Suprapubic skin (tissue), 4 donors: ENCODE data around the gene THUMPD1. TPM values are rescaled to one million over a fixed set of nuclear protein-coding genes. Genes with fewer than 3 reads are reported as not detected.

ENCODE experiments used
- DNase-seq, 2 donors: peaks; one replicate each; pipeline ENCODE4 v3.0.0-alpha.2; 2019; ENCODE audit warnings: low spot score in 2 of 2
- H3K27ac ChIP-seq: fragments of 200-600 bp; sonication (generic); one replicate; pipeline ENCODE4 v1.5.1; 2019
- H3K27me3 ChIP-seq: fragments of 200-600 bp; sonication (generic); one replicate; pipeline ENCODE4 v1.5.1; 2019
- H3K36me3 ChIP-seq: fragments of 200-600 bp; sonication (generic); one replicate; pipeline ENCODE4 v1.5.1; 2019
- H3K4me1 ChIP-seq: fragments of 200-600 bp; sonication (generic); one replicate; pipeline ENCODE4 v1.5.1; 2019
- H3K4me3 ChIP-seq: fragments of 200-600 bp; sonication (generic); one replicate; pipeline ENCODE4 v1.5.1; 2019; ENCODE audit warnings: mild to moderate bottlenecking
- H3K9me3 ChIP-seq: fragments of 200-600 bp; sonication (generic); one replicate; pipeline ENCODE4 v1.5.1; 2019
- EP300 ChIP-seq: sonication (generic); formaldehyde crosslinking; IDR thresholded peaks from one replicate; pipeline ENCODE4 v1.6.1; 2017; ENCODE audit warnings: antibody characterized with exemption
- POLR2A ChIP-seq, 2 donors: fragments of 450-650 bp; IDR thresholded peaks; one replicate each; pipeline ENCODE4 v1.6.1; 2017; ENCODE audit warnings: antibody characterized with exemption in 2 of 2, mild to moderate bottlenecking in 2 of 2, moderate library complexity in 2 of 2
- POLR2AphosphoS5 ChIP-seq, 3 donors: sonication (generic); formaldehyde crosslinking; IDR thresholded peaks; one replicate each; pipeline ENCODE4 v1.6.1; 2017; ENCODE audit warnings: antibody characterized with exemption in 3 of 3
- WGBS: methylation state at CpG from one replicate; pipeline ENCODE4 v1.1.5; 2018; 5-methylcytosine and 5-hydroxymethylcytosine counted together
- total RNA-seq, 4 donors: library from RNA; depleted of rRNA; stranded (reverse); fragments of >200 nt; gene quantifications; one replicate each; pipeline ENCODE4 v1.1.0, GENCODE V29; 2016
- TF ChIP-seq, protein P1 (sequence below), 2 donors: fragments of 200-600 bp in 1 of 2; fragments of 450-650 bp in 1 of 2; sonication (generic) in 1 of 2; IDR thresholded peaks; one replicate each; pipeline ENCODE4 v1.5.1; 2016 to 2019; ENCODE audit warnings: antibody characterized with exemption in 2 of 2, mild to moderate bottlenecking in 1 of 2, moderate library complexity in 1 of 2

The THUMPD1 gene
- total RNA-seq, 4 donors from 2014 or later: 63.4 to 71.9 (median 64.1) TPM

DNA sequence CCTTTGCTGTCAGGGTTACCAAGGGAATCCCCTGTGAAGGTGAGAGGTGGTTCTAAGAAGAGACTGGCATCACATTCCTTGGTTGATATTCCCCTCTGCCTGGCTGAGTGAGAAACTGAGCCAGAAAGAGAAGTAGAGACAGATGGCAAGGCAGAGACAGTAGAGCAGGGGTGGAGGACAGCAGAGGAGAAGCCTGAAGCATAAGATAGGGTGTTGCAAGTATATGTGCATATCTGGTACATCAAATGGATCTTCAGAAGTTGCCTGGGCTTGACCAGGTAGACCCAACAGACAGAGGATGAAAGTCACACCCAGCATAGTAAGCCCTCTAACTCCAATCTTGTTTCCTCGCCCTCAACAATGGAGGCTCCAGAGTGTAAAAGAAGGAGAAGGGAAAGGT, 7.9 kb upstream of the THUMPD1 start:
- Histone ChIP-seq H3K27ac (no peak overlapping the region), H3K9me3 (no peaks in the 10 kb centered on the region), H3K4me3 (no peak overlapping the region), H3K27me3 (no peaks in the 10 kb centered on the region), H3K4me1 (no peaks in the 10 kb centered on the region), H3K36me3 (no peaks in the 10 kb centered on the region)
- TF ChIP-seq, protein P1, sequence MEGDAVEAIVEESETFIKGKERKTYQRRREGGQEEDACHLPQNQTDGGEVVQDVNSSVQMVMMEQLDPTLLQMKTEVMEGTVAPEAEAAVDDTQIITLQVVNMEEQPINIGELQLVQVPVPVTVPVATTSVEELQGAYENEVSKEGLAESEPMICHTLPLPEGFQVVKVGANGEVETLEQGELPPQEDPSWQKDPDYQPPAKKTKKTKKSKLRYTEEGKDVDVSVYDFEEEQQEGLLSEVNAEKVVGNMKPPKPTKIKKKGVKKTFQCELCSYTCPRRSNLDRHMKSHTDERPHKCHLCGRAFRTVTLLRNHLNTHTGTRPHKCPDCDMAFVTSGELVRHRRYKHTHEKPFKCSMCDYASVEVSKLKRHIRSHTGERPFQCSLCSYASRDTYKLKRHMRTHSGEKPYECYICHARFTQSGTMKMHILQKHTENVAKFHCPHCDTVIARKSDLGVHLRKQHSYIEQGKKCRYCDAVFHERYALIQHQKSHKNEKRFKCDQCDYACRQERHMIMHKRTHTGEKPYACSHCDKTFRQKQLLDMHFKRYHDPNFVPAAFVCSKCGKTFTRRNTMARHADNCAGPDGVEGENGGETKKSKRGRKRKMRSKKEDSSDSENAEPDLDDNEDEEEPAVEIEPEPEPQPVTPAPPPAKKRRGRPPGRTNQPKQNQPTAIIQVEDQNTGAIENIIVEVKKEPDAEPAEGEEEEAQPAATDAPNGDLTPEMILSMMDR (IDR thresholded peaks at IDR 0.05): no peak
- TF ChIP-seq POLR2AphosphoS5 (IDR thresholded peaks at IDR 0.05) (no peak), POLR2A (IDR thresholded peaks at IDR 0.05) (no peak), EP300 (no peak)
- 93% methylated on average over 1 of the region's 1 CpG for WGBS
- no peak for DNase-seq

DNA sequence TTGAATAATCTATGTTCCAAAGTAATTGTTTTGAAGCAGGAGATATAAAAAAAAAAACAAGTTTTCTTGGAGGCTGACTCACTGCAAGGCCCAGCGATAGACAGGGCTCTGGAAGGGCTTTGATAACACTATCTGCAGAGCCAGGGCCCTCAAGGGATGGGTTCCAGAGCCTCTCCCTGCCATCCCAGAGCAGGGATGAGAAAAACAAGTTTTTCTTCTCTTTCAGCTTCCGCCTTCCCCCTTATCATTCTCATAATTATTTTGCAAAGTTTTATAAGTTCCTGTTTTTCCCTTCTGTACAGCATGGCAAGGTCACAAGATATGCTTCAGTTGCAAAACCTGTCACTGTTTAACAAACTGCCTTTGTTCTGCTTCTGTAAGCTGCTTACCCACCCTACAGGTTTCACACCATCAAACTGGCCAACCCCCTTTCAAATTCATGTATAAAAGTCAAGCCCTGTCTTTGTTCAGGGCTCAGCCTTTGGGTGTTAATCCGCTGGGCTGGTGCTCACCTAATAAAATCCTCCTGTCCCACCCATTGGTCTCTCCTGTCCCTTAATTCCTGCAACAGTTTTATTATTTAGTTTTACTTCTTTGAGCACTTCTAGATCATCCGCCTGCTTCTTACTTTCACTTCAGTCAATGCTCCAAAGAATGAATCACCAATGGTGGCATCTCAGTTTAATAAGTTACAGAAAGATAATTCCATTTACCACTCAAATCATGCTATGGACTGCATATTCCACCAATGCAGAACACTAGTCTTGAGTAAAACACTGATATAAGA, 5.6 kb upstream of the THUMPD1 start:
- H3K27me3 ChIP-seq: no peaks in the 10 kb centered on the region
- H3K4me1 ChIP-seq: no peaks in the 10 kb centered on the region
- H3K4me3 ChIP-seq: no peak overlapping the region
- no peaks in the 10 kb centered on the region for H3K36me3 ChIP-seq
- WGBS: 79% methylated on average over 4 of the region's 4 CpGs
- TF ChIP-seq EP300 (no peak), POLR2AphosphoS5 (IDR thresholded peaks at IDR 0.05) (no peak), POLR2A (IDR thresholded peaks at IDR 0.05) (no peak)
- TF ChIP-seq, protein P1 (IDR thresholded peaks at IDR 0.05): no peak
- DNase-seq: no peak
- H3K9me3 ChIP-seq: no peaks in the 10 kb centered on the region
- H3K27ac ChIP-seq: no peak overlapping the region

DNA sequence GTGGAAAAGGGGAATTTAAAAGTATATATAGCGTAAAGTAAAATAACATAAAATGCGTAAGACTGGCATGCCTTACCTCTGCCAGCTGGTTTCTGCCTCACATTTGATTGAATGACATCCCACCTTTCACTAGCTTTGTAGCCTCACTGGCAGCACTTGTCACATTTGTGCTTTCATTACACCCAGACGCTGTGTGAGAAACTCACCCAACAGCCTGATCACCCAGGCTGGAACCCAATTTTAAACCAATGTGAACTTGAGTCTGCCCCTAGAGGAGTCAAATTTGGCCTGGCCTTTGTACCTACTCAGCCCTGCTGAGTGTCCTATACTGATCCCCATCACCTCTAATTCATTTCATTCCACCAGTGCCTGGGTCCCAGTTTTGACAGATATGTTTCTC, 4.8 kb upstream of the THUMPD1 start:
- H3K27ac ChIP-seq: no peak overlapping the region
- 97% methylated on average over 3 of the region's 3 CpGs for WGBS

DNA sequence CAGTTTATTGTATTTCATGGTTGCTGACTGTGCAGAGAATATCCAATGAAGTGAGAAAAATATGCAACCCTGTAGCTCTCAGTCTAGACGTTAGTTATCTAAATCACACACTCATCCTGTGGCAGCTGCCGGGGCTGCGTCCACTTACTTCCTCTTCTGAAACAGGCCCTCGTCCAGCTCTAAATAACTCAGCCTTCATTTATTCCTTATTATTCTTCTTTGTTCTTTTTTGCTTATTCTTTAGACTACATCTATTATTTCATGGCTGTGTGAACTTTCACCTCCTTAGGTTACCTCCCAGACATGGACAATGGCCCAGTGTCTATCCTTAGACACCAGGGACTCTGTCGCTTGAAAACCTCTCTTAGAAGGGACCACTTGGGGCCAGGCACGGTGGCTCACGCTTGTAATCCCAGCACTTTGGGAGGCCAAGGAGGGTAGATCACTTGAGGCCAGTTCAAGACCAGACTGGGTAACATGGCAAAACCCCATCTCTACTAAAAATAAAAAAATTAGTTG, 3.4 kb upstream of the THUMPD1 start:
- TF ChIP-seq, protein P1 (IDR thresholded peaks at IDR 0.05): no peak
- TF ChIP-seq POLR2AphosphoS5 (IDR thresholded peaks at IDR 0.05) (no peak), POLR2A (IDR thresholded peaks at IDR 0.05) (no peak)
- Histone ChIP-seq H3K9me3 (no peaks in the 10 kb centered on the region), H3K4me3 (no peak overlapping the region), H3K36me3 (no peaks in the 10 kb centered on the region), H3K4me1 (peaks cover 7% of the 10 kb centered on the region), H3K27ac (no peak overlapping the region), H3K27me3 (no peaks in the 10 kb centered on the region)
- WGBS: 71% methylated on average over 7 of the region's 7 CpGs
- no peak for DNase-seq

More for the DNA sequence above, 4.8 kb upstream of the THUMPD1 start:
- no peak for DNase-seq
- no peaks in the 10 kb centered on the region for H3K9me3 ChIP-seq
- no peaks in the 10 kb centered on the region for H3K4me1 ChIP-seq
- no peaks in the 10 kb centered on the region for H3K27me3 ChIP-seq
- TF ChIP-seq POLR2A (IDR thresholded peaks at IDR 0.05): no peak
- no peak for TF ChIP-seq POLR2AphosphoS5 (IDR thresholded peaks at IDR 0.05)
- no peak for TF ChIP-seq EP300
- TF ChIP-seq, protein P1 (IDR thresholded peaks at IDR 0.05): no peak
- no peak overlapping the region for H3K4me3 ChIP-seq
- H3K36me3 ChIP-seq: no peaks in the 10 kb centered on the region

DNA sequence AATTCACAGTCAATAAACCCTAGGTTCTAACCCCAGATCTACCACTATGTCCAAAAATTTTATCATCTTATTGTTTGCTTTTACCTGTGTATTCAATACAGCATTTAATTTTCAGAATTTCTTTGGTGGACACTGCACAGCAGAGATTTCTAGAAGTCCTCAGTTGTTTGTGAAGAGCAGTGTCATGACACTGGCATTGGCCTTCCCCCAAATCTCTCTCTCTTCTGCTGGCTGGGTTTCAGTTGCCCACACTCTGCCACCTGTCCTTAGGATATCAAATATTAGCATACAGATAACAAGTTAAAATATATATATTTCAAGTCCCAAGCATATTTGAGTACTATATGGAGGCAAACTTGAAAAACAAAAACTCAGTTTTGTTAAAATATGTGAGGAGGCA, 2.0 kb upstream of the THUMPD1 start:
- no peak for TF ChIP-seq EP300
- TF ChIP-seq POLR2AphosphoS5 (IDR thresholded peaks at IDR 0.05): no peak
- no peak for TF ChIP-seq POLR2A (IDR thresholded peaks at IDR 0.05)
- TF ChIP-seq, protein P1 (IDR thresholded peaks at IDR 0.05): no peak

More for the DNA sequence above, 2.0 kb upstream of the THUMPD1 start:
- H3K9me3 ChIP-seq: no peaks in the 10 kb centered on the region
- H3K27me3 ChIP-seq: no peaks in the 10 kb centered on the region
- H3K36me3 ChIP-seq: peaks cover under 1% of the 10 kb centered on the region
- H3K27ac ChIP-seq: no peak overlapping the region
- no peak for DNase-seq
- H3K4me3 ChIP-seq: no peak overlapping the region
- peaks cover 19% of the 10 kb centered on the region for H3K4me1 ChIP-seq
